ENCODE measurements around the gene LIN7B.
"Not testable (repeated sequence)": the region's sequence is repeated elsewhere in the genome, so short reads cannot be mapped to it uniquely, and the experiment has no call there.

The LIN7B gene

DNA sequence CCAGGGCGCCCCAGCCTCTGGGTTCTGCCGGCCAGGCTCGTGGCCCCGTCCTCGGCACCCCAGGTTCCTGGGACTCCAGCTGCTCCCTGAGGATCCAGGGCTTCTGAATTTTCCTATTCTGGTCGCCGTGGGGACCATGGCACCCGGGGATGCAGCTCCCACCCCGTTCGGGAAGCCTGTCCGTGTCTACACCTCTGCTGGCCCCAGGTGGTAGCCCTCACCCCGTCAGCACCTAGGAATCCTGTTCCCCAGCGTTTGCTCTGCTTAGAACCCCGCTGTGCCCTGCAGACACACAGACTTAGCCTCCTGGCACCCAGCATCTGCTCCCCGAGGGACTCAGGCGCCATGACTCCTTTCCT is 6.1 kb downstream of the LIN7B start:
- Histone ChIP-seq H3K9ac (ENCODE audit: insufficient read length) (peak overlapping the region; percentile 89), H3K9me3 (ENCODE audit: low read depth, low read length) (no peaks in the 10 kb centered on the region), H3K36me3 (ENCODE audit: insufficient read depth, low read length) (peaks cover 9% of the 10 kb centered on the region; the same call in 1 of the 2 replicates), H3K27ac (no peak overlapping the region; the same call in 1 of the 2 replicates), H3K4me3 (peak overlapping the region; percentile 82)
- DNase-seq (ENCODE audit: low read depth, low spot score): no peak
- TF ChIP-seq POLR2AphosphoS5 (IDR thresholded peaks at IDR 0.05; ENCODE audit: borderline replicate concordance, low read depth, low read length) (no peak), FOXP2 (optimal IDR thresholded peaks at IDR 0.05; ENCODE audit: control extremely low read depth, extremely low read length, insufficient read depth) (no peak), EZH2 (IDR thresholded peaks at IDR 0.05) (no peak)

DNA sequence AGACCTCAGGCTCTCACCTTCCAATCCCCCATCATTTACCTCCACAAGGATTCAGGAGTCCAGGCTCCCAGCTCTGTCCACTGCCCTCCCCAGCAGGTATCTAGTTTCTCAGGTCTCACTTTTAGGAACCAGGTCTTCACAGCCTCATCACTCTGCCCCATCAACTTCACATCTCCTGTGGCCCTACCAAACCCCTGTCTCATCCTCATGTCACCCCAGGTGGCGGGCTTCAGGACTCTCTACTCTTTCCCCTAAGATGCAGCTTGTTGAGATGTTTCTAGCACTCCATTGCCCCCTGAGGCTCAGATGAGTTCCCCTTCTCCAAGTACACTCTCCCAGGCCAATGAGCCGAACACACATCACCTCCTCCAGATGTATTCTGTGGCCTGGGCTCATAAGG is 6.7 kb downstream of the LIN7B start:
- Histone ChIP-seq H3K9me3 (ENCODE audit: low read depth, low read length) (no peaks in the 10 kb centered on the region), H3K9ac (ENCODE audit: insufficient read length) (peak overlapping the region; percentile 89), H3K36me3 (ENCODE audit: insufficient read depth, low read length) (peaks cover 9% of the 10 kb centered on the region; the same call in 1 of the 2 replicates), H3K27ac (no peak overlapping the region; the same call in 1 of the 2 replicates), H3K4me3 (peak overlapping the region; percentile 82)
- no peak for DNase-seq (ENCODE audit: low read depth, low spot score)
- no peak for TF ChIP-seq EZH2 (IDR thresholded peaks at IDR 0.05)
- no peak for TF ChIP-seq FOXP2 (optimal IDR thresholded peaks at IDR 0.05; ENCODE audit: control extremely low read depth, extremely low read length, insufficient read depth)
- no peak for TF ChIP-seq POLR2AphosphoS5 (IDR thresholded peaks at IDR 0.05; ENCODE audit: borderline replicate concordance, low read depth, low read length)

GRCh38 chr19:49121841-49122240 is 7.7 kb downstream of the LIN7B start:
- H3K36me3 ChIP-seq (ENCODE audit: insufficient read depth, low read length); DNase-seq (ENCODE audit: low read depth, low spot score); H3K9ac ChIP-seq (ENCODE audit: insufficient read length); H3K4me3 ChIP-seq; H3K9me3 ChIP-seq (ENCODE audit: low read depth, low read length): not testable (repeated sequence)
- peak overlapping the region; percentile 80 for H3K27ac ChIP-seq

DNA sequence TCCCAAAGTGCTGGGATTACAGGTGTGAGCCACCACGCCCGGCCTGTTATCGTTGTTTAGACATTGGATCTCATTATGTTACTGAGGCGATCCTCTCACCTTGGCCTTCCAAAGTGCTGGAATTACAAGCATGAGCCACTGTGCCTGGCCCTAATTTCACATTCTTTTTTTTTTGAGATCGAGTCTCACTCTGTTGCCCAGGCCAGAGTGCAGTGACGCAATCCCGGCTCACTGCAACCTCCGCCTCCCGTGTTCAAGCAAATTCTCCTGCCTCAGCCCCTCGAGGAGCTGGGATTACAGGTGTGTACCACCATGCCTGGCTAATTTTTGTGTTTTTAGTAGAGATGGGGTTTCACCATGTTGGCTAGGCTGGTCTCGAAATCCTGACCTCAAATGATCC is 9.1 kb downstream of the LIN7B start:
- H3K4me3 ChIP-seq; H3K36me3 ChIP-seq (ENCODE audit: insufficient read depth, low read length); H3K9me3 ChIP-seq (ENCODE audit: low read depth, low read length); DNase-seq (ENCODE audit: low read depth, low spot score); H3K9ac ChIP-seq (ENCODE audit: insufficient read length): not testable (repeated sequence)
- H3K27ac ChIP-seq: 0 out of 2 replicates have a peak overlapping the region, but pooled peaks have one; percentile 1

GRCh38 chr19:49125025-49125731 is 11.0 kb downstream of the LIN7B start:
- no peak overlapping the region for H3K4me3 ChIP-seq
- H3K9me3 ChIP-seq (ENCODE audit: low read depth, low read length): no peaks in the 10 kb centered on the region
- no peak overlapping the region for H3K9ac ChIP-seq (ENCODE audit: insufficient read length)
- no peak for DNase-seq (ENCODE audit: low read depth, low spot score)
- no peak for TF ChIP-seq FOXP2 (optimal IDR thresholded peaks at IDR 0.05; ENCODE audit: control extremely low read depth, extremely low read length, insufficient read depth)
- TF ChIP-seq EZH2 (IDR thresholded peaks at IDR 0.05): no peak
- no peak for TF ChIP-seq POLR2AphosphoS5 (IDR thresholded peaks at IDR 0.05; ENCODE audit: borderline replicate concordance, low read depth, low read length)
- peak overlapping the region; percentile 63 for H3K27ac ChIP-seq
- H3K36me3 ChIP-seq (ENCODE audit: insufficient read depth, low read length): peaks cover 6% of the 10 kb centered on the region; the same call in 1 of the 2 replicates

- Histone ChIP-seq H3K36me3 (ENCODE audit: insufficient read depth, low read length) (peaks cover 17% of the 10 kb centered on the region), H3K9me3 (ENCODE audit: low read depth, low read length) (no peaks in the 10 kb centered on the region), H3K27ac (no peak overlapping the region), H3K4me3 (no peak overlapping the region), H3K9ac (ENCODE audit: insufficient read length) (no peak overlapping the region)
- TF ChIP-seq POLR2AphosphoS5 (IDR thresholded peaks at IDR 0.05; ENCODE audit: borderline replicate concordance, low read depth, low read length) (no peak), EZH2 (IDR thresholded peaks at IDR 0.05) (no peak), FOXP2 (optimal IDR thresholded peaks at IDR 0.05; ENCODE audit: control extremely low read depth, extremely low read length, insufficient read depth) (no peak)
- no peak for DNase-seq (ENCODE audit: low read depth, low spot score)
These were observed 12.4 kb downstream of the LIN7B start for GRCh38 chr19:49126575-49126974.

DNA sequence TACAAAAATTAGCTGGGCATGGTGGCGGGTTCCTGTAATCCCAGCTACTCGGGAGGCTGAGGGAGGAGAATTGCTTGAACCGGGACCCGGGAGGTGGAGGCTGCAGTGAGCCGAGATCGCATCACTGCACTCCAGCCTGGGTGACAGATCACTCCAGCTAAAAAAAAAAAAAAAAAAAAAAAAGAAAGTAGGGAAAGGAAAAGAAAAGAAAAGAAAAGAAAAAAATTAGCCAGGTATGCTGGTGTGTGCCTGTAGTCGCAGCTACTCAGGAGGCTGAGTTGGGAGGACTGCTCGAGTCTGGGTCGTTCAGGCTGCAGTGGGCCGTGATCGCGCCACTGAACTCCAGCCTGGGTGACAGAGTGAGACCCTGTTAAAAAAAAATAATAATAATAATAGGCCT is 13.1 kb downstream of the LIN7B start:
- DNase-seq (ENCODE audit: low read depth, low spot score); H3K4me3 ChIP-seq; H3K27ac ChIP-seq: not testable (repeated sequence)

DNA sequence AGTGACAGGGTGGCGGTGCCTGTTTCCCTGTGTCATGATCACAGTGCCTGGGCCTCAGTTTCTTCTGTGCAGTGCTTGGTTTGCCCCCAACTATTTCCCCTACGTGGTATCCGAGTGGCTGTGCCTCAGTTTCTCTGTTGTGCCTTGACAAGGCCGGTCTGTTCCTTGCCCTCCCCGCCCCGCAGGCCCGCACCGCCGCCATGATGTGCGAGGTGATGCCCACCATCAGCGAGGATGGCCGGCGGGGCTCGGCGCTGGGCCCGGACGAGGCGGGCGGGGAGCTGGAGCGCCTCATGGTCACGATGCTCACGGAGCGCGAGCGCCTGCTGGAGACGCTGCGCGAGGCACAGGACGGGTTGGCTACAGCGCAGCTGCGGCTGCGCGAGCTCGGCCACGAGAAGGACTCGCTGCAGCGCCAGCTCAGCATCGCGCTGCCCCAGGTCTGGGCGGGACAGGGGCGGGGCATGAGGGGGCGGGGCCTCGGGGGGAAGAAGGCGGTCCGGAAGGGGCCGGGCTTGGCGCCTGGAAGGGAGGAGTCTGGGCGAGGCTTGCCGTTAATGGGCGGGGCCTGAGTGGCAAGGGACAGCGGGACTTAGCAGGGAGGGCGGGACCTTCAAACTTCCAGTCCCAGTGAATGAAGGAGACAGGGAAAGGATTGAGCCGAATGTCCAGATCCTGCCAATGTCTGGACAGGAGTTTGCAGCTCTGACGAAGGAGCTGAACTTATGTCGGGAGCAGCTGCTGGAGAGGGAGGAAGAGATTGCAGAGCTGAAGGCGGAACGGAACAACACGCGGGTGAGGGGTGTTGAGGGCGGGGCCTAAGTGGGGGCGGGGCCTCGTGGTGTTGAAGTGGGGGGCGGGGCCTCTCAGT is 13.7 kb downstream of the LIN7B start:
- H3K36me3 ChIP-seq (ENCODE audit: insufficient read depth, low read length): peaks cover 25% of the 10 kb centered on the region
- peak overlapping the region; percentile 89; the same call in 1 of the 2 replicates for H3K27ac ChIP-seq
- H3K4me3 ChIP-seq: peak overlapping the region; percentile 92
- no peak for TF ChIP-seq EZH2 (IDR thresholded peaks at IDR 0.05)
- no peak for TF ChIP-seq FOXP2 (optimal IDR thresholded peaks at IDR 0.05; ENCODE audit: control extremely low read depth, extremely low read length, insufficient read depth)
- TF ChIP-seq POLR2AphosphoS5 (IDR thresholded peaks at IDR 0.05; ENCODE audit: borderline replicate concordance, low read depth, low read length): peak; percentile 54; the same call in 1 of the 2 replicates
- no peaks in the 10 kb centered on the region for H3K9me3 ChIP-seq (ENCODE audit: low read depth, low read length)
- H3K9ac ChIP-seq (ENCODE audit: insufficient read length): no peak overlapping the region
- DNase-seq (ENCODE audit: low read depth, low spot score): peak; percentile 95

More for the DNA sequence above, 13.1 kb downstream of the LIN7B start:
- H3K36me3 ChIP-seq (ENCODE audit: insufficient read depth, low read length): peaks cover 18% of the 10 kb centered on the region
- not testable (repeated sequence) for H3K9me3 ChIP-seq (ENCODE audit: low read depth, low read length); H3K9ac ChIP-seq (ENCODE audit: insufficient read length)
